ENCODE data around the gene LAS1L. TPM values are rescaled to one million over a fixed set of nuclear protein-coding genes. Genes with fewer than 3 reads are reported as not detected.
"Not testable (repeated sequence)": the region's sequence is repeated elsewhere in the genome, so short reads cannot be mapped to it uniquely, and the experiment has no call there.

The LAS1L gene
- total RNA-seq, 2 donors from 2014 or later, result 13.4 to 23.7 TPM

DNA sequence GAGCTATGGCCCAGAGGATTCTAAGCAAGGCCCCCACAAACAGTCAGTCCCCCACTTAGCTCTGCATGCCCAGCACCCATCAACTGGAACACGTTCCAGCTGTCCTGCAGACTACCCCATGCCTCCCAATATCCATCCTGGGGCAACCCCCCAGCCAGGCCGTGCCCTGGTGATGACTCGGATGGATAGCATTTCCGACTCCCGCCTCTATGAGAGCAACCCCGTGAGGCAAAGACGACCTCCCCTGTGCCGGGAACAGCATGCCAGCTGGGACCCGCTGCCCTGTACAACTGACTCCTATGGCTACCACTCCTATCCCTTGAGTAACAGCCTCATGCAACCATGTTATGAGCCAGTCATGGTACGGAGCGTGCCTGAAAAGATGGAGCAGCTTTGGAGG lies 32.0 kb downstream of the LAS1L start:
- DNase-seq (ENCODE audit: low spot score), result no peak
- Histone ChIP-seq H3K4me3 (no peak overlapping the region), H3K36me3 (no peaks in the 10 kb centered on the region), H3K27ac (no peak overlapping the region), H3K4me1 (ENCODE audit: control insufficient read depth in 1 of 2, low read depth in 2 of 2) (no peaks in the 10 kb centered on the region), H3K9me3 (no peaks in the 10 kb centered on the region), H3K27me3 (replicated peaks; ENCODE audit: insufficient read depth) (no peaks in the 10 kb centered on the region)
- no peak for ATAC-seq (ENCODE audit: insufficient number of reproducible peaks, low FRiP score, low read depth)
- TF ChIP-seq, protein P1, sequence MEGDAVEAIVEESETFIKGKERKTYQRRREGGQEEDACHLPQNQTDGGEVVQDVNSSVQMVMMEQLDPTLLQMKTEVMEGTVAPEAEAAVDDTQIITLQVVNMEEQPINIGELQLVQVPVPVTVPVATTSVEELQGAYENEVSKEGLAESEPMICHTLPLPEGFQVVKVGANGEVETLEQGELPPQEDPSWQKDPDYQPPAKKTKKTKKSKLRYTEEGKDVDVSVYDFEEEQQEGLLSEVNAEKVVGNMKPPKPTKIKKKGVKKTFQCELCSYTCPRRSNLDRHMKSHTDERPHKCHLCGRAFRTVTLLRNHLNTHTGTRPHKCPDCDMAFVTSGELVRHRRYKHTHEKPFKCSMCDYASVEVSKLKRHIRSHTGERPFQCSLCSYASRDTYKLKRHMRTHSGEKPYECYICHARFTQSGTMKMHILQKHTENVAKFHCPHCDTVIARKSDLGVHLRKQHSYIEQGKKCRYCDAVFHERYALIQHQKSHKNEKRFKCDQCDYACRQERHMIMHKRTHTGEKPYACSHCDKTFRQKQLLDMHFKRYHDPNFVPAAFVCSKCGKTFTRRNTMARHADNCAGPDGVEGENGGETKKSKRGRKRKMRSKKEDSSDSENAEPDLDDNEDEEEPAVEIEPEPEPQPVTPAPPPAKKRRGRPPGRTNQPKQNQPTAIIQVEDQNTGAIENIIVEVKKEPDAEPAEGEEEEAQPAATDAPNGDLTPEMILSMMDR (IDR thresholded peaks at IDR 0.05), result no peak

DNA sequence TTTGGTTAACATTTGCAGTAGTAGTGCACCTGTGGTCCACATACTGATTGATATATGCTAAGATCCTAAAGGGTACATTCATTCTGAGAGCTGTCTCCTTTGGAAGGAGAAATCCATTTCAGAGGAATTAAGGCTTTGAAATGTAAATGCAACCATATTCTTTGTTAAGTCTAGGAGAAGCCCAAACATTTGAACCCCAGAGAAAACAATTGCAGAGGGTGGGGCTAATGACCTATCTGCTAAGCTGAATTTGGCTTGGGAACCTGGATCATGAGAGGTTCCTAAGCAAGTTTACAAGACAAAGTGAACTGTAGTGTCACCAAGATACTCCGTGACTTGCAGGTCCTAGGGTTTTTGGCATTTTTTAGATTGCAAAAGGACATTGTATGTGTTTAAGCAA lies 41.2 kb downstream of the LAS1L start:
- Histone ChIP-seq H3K27ac (no peak overlapping the region), H3K36me3 (no peaks in the 10 kb centered on the region), H3K4me1 (ENCODE audit: control insufficient read depth in 1 of 2, low read depth in 2 of 2) (no peaks in the 10 kb centered on the region), H3K27me3 (replicated peaks; ENCODE audit: insufficient read depth) (no peaks in the 10 kb centered on the region), H3K4me3 (no peak overlapping the region), H3K9me3 (no peaks in the 10 kb centered on the region)
- TF ChIP-seq, protein P1 (IDR thresholded peaks at IDR 0.05), result no peak
- DNase-seq (ENCODE audit: low spot score) (no peak), ATAC-seq (ENCODE audit: insufficient number of reproducible peaks, low FRiP score, low read depth) (no peak)

DNA sequence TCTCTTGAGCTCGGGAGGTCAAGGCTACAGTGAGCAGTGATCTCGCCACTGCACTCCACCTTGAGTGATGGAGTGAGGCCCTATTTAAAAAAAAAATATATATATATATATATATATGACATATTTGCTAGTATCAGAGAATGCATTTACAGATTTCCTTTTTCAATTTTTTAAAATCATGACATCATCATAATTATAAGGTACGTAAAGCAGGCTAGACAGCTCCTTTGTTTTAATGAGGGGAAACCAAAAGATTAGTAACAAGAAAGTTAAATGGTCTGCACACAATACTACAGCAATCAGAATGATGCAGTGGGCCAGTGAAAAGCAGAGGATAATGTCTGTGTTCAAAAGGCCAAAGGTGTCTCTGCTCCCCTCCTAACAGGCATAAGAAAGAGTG lies 43.0 kb downstream of the LAS1L start:
- H3K36me3 ChIP-seq, result no peaks in the 10 kb centered on the region
- ATAC-seq (ENCODE audit: insufficient number of reproducible peaks, low FRiP score, low read depth) (no peak), DNase-seq (ENCODE audit: low spot score) (no peak)
- H3K9me3 ChIP-seq, result no peaks in the 10 kb centered on the region
- no peaks in the 10 kb centered on the region for H3K4me1 ChIP-seq (ENCODE audit: control insufficient read depth in 1 of 2, low read depth in 2 of 2)
- H3K4me3 ChIP-seq, result no peak overlapping the region
- H3K27me3 ChIP-seq (replicated peaks; ENCODE audit: insufficient read depth), result no peaks in the 10 kb centered on the region
- H3K27ac ChIP-seq, result no peak overlapping the region
- TF ChIP-seq, protein P1 (IDR thresholded peaks at IDR 0.05), result no peak

DNA sequence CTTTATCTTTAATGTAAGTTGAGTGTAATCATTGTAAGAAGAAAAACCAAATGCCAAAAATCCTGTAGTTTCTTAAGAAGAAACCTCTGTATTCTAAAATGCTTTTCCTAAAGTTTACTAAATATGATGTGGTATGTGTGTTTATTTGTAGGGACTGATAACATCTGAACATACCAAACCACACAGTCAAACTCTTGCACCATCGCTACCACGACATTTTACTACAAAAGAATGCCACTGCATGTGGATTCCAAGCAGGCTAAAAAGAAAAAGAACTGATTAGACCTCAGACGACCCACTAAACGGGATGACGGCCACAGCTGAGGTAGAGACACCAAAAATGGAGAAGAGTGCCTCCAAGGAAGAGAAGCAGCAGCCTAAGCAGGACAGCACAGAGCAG lies 46.1 kb downstream of the LAS1L start:
- no peak for DNase-seq (ENCODE audit: low spot score)
- ATAC-seq (ENCODE audit: insufficient number of reproducible peaks, low FRiP score, low read depth), result no peak
- H3K36me3 ChIP-seq, result no peaks in the 10 kb centered on the region
- no peaks in the 10 kb centered on the region for H3K4me1 ChIP-seq (ENCODE audit: control insufficient read depth in 1 of 2, low read depth in 2 of 2)
- H3K27me3 ChIP-seq (replicated peaks; ENCODE audit: insufficient read depth), result no peaks in the 10 kb centered on the region
- no peak overlapping the region for H3K4me3 ChIP-seq
- TF ChIP-seq, protein P1 (IDR thresholded peaks at IDR 0.05), result no peak
- no peak overlapping the region for H3K27ac ChIP-seq
- no peaks in the 10 kb centered on the region for H3K9me3 ChIP-seq

DNA sequence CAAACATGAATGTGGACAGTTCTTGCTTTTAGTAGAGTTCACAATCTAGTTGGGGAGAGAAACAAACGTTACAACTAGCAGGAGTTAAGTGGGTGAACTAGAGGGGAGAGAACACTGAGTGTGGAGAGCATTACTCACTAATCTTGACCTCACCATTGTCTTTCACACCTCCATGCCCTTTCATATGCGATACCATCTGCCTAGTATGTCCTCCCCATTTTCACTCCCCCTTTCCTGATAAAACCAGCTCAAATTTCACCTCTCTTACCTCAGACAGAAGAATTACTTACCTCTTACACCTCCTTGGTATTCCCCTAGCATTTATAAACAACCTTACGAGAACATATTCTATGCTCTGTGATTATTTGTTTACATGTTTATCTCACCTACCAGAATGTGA lies 53.6 kb downstream of the LAS1L start:
- no peak overlapping the region for H3K27ac ChIP-seq
- DNase-seq (ENCODE audit: low spot score) (no peak), ATAC-seq (ENCODE audit: insufficient number of reproducible peaks, low FRiP score, low read depth) (no peak)
- no peaks in the 10 kb centered on the region for H3K9me3 ChIP-seq
- H3K4me1 ChIP-seq (ENCODE audit: control insufficient read depth in 1 of 2, low read depth in 2 of 2), result no peaks in the 10 kb centered on the region
- TF ChIP-seq, protein P1 (IDR thresholded peaks at IDR 0.05), result no peak
- H3K36me3 ChIP-seq, result no peaks in the 10 kb centered on the region
- no peaks in the 10 kb centered on the region for H3K27me3 ChIP-seq (replicated peaks; ENCODE audit: insufficient read depth)
- no peak overlapping the region for H3K4me3 ChIP-seq

DNA sequence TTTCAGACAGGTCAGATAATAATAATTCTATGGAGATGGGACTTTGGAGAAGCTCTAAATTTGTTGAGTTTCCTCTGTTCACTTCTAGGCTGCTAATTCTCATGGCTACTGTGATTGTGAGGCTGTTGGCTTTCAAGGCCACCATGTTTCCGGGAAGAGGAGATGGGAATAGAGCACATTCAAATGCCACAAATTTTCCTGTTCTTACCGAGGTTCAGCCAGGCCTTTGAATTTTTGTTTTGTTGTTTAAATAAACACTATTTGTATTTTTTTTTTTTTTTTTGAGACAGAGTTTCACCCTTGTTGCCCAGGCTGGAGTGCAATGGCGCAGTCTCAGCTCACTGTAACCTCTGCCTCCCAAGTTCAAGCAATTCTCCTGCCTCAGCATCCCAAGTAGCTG lies 55.5 kb downstream of the LAS1L start:
- H3K4me3 ChIP-seq; H3K27me3 ChIP-seq (replicated peaks; ENCODE audit: insufficient read depth); H3K9me3 ChIP-seq; ATAC-seq (ENCODE audit: insufficient number of reproducible peaks, low FRiP score, low read depth); DNase-seq (ENCODE audit: low spot score); H3K27ac ChIP-seq; H3K4me1 ChIP-seq (ENCODE audit: control insufficient read depth in 1 of 2, low read depth in 2 of 2); H3K36me3 ChIP-seq: not testable (repeated sequence)

Measured in thoracic aorta (tissue), 2 donors.